Stimulated activated CD4-positive, alpha-beta T cell treated with anti-CD3 and anti-CD28 coated beads, Interleukin-12 subunit alpha, Interleukin-12 subunit beta, amount 100 ng/mL, for 4 hours (primary cell): ENCODE data around the gene RPL13A.
"Not testable (repeated sequence)": the region's sequence is repeated elsewhere in the genome, so short reads cannot be mapped to it uniquely, and the experiment has no call there.

Experiments used
- DNase-seq: peaks from one replicate; pipeline ENCODE4 v3.0.0-alpha.2; 2020

Gene RPL13A

GRCh38 chr19:49487277-49488045 is at the start of gene RPL13A:
RPL13A (plus strand) TSS chr19:49487608; CDS start chr19:49487630, 22 bp downstream.
- DNase-seq: peak; percentile 100

GRCh38 chr19:49438261-49438660 is 49.1 kb upstream of the RPL13A start:
- no peak for DNase-seq

DNA sequence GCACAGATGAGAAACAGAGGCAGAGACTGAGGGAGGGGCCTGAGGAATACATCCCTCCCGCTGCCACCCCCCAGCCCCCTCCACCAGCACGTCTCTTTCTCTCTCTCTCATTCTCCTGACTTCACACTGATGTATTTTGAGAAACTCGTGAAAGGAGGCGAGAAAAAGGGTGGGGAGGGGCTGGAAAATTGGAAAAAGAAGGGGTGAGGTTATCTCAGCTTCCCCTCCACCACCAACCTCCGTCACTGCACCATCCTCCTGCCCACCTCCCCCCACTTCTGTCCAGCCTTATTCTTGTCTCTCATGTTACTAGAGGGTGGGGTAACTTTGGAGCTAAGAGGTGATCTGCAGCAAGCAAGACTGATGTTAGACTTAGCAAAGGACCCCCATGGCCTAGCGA is 47.6 kb upstream of the RPL13A start:
- no peak for DNase-seq

GRCh38 chr19:49440439-49441209 is 46.8 kb upstream of the RPL13A start:
- no peak for DNase-seq

DNA sequence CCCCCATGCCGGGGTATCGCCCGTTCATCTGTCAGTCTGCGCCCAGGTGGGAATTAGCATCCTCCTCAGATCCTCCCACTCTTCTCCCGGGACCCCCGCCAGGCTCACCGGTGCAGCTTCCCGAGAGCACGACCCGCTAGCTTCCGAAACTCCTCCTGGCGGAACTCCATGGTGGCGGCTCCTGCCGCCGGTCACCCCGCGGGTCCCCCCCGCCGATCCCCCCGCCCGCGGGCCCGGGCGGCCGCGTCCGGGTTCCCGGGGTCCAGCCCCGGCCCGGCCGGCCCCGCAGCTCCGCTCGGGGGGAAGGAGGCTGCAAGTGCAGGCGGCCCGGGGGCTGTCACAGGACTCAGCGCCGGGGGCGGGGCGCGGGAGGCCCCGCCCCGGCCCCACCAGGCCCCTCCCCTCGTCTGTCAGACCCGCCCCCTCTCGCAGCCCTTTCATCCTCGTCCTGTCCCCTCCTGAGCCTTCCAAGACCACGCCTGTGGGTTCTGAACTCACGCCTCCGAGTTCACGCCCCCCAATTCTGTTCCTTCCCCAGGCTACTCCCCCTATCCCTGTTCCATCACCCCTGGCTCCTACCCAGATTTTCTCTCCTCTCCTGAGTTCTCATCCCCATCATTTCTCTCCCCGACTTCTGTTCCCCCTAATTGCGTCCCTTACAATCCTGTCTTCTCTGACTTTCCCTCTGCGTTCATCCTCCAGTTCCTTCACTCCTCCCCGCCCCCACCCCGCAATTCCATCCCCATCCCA is 46.0 kb upstream of the RPL13A start, which contains the start of gene SLC17A7:
Gene SLC17A7, minus strand, starts transcription at position 318 of the 750 bp plus-strand sequence. Its CDS starts 148 bp downstream, at position 170.
- peak; percentile 36 for DNase-seq

DNA sequence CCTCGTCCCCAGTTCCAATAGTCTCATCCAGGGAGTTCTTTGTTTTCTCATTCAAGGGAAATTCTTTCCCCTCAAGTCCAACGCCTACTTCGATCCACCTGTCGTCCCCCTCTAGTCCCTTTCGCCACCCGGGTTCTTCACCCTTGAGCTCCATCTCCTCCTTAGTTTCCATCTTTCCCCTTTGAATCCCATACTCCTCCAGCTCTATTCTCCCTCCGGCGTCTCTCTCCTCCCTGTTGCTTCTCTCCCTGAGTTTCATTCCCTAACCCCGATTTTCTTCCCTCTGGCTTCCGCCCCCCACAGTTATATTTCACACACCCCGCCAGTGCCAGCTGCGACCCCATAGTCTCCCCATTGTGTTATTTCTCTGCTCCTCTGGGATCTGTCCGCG is 45.5 kb upstream of the RPL13A start:
- no peak for DNase-seq

GRCh38 chr19:49442354-49442753 is 45.1 kb upstream of the RPL13A start:
- DNase-seq: no peak

DNA sequence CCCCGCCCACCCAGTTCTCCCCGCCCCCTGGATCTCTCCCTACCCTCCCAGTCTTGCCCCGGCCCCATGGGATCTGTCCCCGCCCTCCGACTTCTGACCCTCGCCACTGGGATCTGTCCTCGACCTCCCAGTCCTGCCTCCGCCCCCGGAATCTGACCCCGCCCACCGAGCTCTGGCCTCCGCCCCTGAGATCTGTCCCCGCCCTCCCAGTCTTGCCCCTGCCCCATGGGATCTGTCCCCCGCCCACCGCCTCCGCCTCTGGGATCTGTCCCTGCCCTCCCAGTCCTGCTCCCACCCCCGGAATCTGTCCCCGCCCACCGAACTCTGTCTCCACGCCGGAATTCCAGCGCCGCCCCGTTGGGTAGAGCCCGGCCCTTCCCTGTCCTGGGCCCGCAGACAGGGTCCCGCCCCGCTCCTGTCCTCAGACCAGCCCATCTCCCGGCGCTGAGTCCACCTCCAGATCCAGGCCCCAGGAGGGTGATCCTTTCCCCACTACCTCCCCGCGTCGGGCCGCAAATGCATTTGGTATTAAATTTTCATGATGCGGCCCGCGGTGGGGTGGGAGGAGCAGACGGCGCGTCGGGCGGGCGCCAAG is 44.5 kb upstream of the RPL13A start:
- peak; percentile 53 for DNase-seq

DNA sequence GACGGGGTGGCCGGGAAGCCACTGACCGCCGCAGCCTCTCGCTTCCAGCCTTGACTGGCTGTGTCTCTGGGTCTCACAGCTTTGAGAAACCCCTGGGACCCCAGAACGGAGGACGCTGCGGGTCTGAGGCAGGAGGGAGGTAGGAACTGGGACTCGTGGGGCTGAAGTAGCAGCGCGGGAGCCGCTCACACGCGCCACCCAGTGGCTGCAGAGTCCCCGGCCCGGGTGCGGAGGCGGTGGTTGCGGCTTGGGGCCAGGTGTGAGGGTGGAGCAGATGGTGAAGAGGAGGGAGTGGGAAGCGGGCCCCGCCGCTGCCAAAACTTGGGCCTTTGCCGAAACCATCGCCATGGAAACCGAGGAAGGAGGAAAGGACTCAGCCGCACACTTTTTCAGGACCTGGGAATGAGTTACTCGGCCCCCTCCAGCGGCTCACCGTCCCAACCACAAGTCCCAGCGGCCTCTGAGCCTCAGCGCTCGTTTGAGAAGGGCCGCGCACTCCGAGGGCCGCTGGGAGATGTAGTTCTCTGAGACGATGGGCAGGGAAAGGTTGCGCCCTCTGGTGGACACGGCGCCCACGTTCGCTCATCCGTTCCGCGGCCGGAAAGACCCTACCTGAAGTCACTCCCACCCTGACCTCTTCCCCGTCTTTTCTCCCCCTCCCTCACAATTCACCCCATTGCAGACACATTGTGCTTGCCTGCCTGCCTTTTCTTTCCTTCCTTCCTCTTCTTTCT is 43.9 kb upstream of the RPL13A start:
- DNase-seq: peak; percentile 91

DNA sequence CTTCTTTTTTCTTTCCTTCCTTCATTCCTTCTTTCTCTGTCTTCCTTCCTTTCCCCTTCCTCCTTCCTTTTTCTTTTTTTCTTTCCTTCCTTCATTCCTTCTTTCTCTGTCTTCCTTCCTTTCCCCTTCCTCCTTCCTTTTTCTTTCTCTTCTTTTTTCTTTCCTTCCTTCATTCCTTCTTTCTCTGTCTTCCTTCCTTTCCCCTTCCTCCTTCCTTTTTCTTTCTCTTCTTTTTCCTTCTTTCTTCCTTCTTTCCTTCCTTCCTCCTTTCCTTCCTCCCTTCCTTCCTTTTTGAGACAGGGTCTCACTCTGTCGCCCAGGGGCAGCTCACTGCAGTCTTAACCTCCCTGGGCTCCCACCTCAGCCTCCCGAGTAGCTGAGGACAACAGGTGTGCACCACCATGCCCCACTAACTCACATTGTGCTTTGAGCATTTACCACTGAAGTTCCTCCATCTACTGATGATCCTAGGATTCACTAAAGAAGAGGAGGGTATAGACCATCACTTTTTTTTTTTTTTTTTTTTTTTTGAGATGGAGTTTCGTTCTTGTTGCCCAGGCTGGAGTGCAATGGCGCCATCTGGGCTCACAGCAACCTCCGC is 43.2 kb upstream of the RPL13A start:
- DNase-seq: not testable (repeated sequence)

DNA sequence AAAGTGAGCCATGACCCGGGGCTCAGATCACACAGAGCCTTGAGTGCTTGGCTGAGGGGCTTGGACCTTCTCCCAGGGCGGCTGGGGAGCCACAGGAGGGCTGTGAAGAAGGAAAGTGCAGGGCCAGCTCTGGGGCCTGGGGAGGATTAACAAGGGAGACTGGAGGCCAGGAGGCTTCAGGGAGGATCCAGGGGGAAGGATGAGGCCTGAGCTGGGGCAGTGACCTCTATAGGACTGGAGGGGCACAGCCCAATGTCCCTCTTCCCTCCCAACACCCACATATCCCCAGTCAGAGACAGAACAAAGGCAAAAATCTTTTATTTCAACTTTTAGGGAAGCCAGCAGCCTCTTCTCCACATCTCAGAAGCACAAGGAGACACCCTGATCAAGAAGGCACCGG is 41.4 kb upstream of the RPL13A start:
- DNase-seq: no peak

DNA sequence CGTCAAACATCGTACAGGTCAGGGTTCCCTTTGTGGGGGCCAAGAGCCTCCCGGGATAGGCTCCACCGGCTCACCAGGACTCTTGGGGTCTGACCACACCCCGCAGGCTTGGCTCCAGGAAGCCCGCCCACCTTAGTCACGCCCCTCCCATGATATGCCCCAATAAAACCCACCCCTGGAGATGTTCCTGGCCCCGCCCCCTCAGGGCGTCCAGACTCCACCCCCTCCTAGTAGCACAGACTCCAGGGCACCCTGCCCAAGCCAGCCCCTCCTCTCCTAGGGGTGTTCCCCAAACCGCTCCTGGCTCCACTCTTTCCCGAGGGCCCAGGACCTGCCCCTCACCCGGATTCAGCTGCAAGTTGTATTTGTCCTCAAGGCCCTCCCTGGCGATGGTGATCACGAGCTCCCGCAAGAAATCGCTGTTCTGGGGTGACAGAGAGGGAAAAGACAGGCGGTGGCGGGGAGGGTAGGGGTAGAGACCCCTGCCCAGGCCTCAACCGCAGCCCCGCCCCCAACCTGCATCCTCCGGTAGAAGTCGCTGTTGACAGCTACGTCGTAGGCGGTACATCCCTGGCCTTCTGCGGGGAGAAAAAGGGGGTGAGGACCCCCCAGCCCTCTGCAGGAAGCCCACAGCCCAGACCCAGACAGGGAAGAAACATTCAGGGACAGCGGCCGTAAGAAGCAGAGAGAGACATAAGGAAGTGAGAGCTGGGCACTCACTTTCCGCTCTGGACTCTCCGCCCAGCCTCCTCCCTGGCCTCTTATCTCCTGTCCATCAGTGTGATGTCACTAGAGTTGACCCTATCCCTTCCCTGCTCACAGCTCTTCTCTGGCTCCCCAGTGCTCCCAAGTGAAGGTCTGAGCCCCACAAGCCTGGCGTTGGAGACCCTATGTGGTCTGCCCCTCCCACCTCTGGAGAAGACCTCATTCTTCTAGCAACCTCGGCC is 39.6 kb upstream of the RPL13A start:
- DNase-seq: no peak

GRCh38 chr19:49448432-49448786 is 39.0 kb upstream of the RPL13A start:
- no peak for DNase-seq

DNA sequence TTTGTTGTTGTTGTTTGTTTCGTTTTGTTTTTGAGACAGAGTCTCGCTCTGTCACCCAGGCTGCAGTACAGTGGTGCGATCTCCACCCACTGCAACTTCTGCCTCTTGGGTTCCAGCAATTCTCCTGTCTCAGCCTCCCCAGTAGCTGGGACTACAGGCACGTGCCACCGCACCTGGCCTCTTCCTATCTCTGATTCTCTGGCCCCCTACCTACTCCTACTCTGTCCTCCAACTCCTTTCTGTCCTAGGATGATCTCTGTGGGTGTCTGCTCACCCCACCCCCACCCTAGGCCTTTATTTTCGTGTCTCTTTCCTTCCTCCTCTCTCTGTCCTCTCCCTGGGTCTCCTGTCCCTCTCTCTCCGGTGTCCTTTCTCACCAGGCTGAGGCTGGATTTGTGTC is 37.0 kb upstream of the RPL13A start:
- no peak for DNase-seq

- DNase-seq: peak; percentile 87
These were observed 35.8 kb upstream of the RPL13A start, which contains the start of gene PIH1D1 for GRCh38 chr19:49451430-49452181. PIH1D1 (minus strand) TSS chr19:49451814; CDS start chr19:49451574, 240 bp downstream.

DNA sequence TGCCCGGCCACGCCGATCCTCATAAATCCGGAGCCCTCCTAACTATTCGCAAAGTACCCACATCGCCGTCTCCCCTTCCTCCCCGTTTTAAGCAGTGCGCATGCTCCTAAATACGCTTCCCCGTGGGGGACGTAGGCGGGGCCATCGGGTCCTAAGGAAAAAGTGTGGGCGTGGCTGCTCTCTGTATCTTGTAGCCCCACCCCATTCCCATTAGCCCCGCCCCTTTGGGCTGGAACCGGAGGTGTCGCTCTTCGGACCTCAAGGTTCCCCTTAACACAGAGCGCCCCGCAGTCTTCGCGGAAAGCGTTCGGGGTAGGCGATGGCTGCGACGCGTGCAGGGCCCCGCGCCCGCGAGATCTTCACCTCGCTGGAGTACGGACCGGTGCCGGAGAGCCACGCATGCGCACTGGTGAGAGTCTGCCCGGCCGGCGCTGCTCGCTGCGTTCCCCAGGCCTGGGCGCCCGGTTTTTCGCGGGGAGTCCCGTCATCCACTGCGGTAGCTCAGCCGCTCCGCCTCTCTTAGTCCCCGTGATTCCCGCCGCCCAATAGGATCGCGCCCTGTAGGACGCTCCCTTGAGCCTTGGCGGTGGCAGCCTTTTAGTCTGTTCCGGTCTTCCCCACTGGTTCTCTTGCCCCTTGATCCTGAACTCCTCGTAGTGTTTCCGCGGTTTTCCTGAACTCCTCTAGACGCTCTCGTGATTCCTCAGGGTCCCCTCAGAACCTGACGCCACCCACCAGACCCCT is 34.2 kb upstream of the RPL13A start, which contains the start of gene ALDH16A1:
Gene ALDH16A1, plus strand, starts transcription at position 213 of the 744 bp plus-strand sequence. Its CDS starts 107 bp downstream, at position 320.
- DNase-seq: peak; percentile 96

DNA sequence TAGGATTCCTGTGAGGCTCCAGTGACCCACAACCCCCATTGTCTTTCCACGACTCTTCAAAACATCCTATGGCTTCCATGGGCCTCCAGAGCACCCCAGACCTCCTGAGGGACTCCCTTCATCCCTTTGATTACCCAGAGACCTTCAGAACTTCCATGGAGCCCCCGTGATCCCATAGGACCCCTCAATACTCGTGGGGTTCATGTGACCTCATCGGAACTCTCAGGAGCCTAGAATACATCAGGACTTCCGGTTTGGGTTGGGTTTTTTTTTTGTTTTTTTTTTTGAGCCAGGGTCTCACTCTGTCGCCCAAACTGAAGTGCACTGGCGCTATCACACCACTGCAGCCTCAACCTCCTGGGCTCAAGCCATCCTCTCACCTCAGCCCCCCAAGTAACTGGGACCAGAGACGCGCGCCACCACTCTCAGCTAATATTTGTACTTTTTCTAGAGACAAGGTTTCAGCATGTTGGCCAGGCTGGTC is 33.6 kb upstream of the RPL13A start:
- DNase-seq: no peak

GRCh38 chr19:49455773-49456172 is 31.6 kb upstream of the RPL13A start:
- no peak for DNase-seq

GRCh38 chr19:49456326-49456725 is 31.1 kb upstream of the RPL13A start:
- DNase-seq: no peak
